Vagina (tissue), 2 donors: ENCODE results near the gene MAPRE2. TPM values are rescaled to one million over a fixed set of nuclear protein-coding genes. Genes with fewer than 3 reads are reported as not detected.

Experiments
- DNase-seq, 2 donors: peaks; one replicate each; pipeline ENCODE4 v3.0.0-alpha.2; 2017; ENCODE audit errors: extremely low spot score in 2 of 2
- H3K27ac ChIP-seq: fragments of 200-600 bp; sonication (generic); one replicate; pipeline ENCODE4 v1.5.1; 2019
- H3K27me3 ChIP-seq: fragments of 200-600 bp; sonication (generic); one replicate; pipeline ENCODE4 v1.5.1; 2019
- H3K36me3 ChIP-seq, 2 donors: fragments of 200-600 bp; sonication (generic); one replicate each; pipeline ENCODE4 v1.5.1; 2017 to 2019
- H3K4me1 ChIP-seq: fragments of 200-600 bp; sonication (generic); one replicate; pipeline ENCODE4 v1.5.1; 2019
- H3K4me3 ChIP-seq, 2 donors: fragments of 200-600 bp; sonication (generic); 1 replicate in 1 of 2; 2 replicates in 1 of 2; pipeline ENCODE4 v1.5.1; 2016 to 2019
- H3K9me3 ChIP-seq: fragments of 200-600 bp; sonication (generic); one replicate; pipeline ENCODE4 v1.5.1; 2019
- POLR2A ChIP-seq, 2 donors: fragments of 450-650 bp; IDR thresholded peaks; one replicate each; pipeline ENCODE4 v1.6.1; 2017; ENCODE audit warnings: antibody characterized with exemption in 2 of 2, mild to moderate bottlenecking in 2 of 2, moderate library complexity in 2 of 2
- POLR2AphosphoS5 ChIP-seq, 2 donors: sonication (generic); formaldehyde crosslinking; IDR thresholded peaks; one replicate each; pipeline ENCODE4 v1.9.0; 2017; ENCODE audit warnings: antibody characterized with exemption in 2 of 2, mild to moderate bottlenecking in 2 of 2, low read depth in 1 of 2; ENCODE audit not compliant: insufficient read depth in 1 of 2
- intact Hi-C: fragments of 100-400 bp; cut with DNase I; formaldehyde crosslinking; loops from one replicate; pipeline ENCODE4 v1.15.1; 2023
- total RNA-seq: library from RNA; depleted of rRNA; stranded (reverse); fragments of >200 nt; gene quantifications from one replicate; pipeline ENCODE4 v1.2.3, GENCODE V29; 2016
- TF ChIP-seq, protein P1 (sequence below), 3 experiments: fragments of 450-650 bp in 2 of 3; fragments of 200-600 bp in 1 of 3; sonication (generic) in 1 of 3; IDR thresholded peaks; one replicate each; pipeline ENCODE4 v1.5.1; 2017 to 2019; ENCODE audit warnings: antibody characterized with exemption in 3 of 3, mild to moderate bottlenecking in 2 of 3, moderate library complexity in 2 of 3

MAPRE2 gene
- total RNA-seq, 1 donor from 2014 or later = 21.4 TPM

DNA sequence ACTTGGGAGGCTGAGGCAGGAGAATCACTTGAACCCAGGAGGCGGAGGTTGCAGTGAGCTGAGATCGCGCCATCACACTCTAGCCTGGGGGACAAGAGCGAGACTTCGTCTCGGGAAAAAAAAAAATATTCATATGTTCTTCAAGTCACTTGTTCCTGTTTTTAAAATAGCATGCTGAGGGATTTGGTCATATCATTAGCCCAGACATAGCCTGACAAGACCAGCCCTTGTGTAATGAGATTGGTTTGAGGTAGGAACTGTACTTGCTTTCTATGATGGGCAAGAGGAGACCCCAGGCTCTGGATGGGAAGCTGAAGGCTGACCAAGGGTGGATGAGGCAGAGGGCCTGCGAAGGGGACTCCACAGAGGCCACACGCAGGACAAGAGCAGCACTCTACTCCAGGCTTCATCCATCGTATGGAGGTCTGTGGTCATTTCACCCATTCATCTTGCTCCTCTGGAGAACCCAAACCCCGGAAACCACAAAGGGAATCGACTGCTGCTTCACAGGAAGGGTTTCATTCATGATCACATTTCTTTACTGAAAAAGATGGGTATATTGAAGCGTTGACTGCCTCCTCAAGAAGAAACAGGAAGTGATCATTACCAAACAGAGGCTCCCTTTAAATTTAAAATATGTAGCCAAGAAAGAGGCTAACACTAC, 112.5 kb downstream of the MAPRE2 start:
- Histone ChIP-seq H3K4me3 (no peak overlapping the region), H3K27ac (no peak overlapping the region), H3K9me3 (no peaks in the 10 kb centered on the region), H3K27me3 (no peaks in the 10 kb centered on the region), H3K36me3 (no peaks in the 10 kb centered on the region), H3K4me1 (peaks cover 5% of the 10 kb centered on the region)
- intact Hi-C loops = no loop called here
- no peak for DNase-seq
- TF ChIP-seq POLR2A (IDR thresholded peaks at IDR 0.05) (no peak), POLR2AphosphoS5 (IDR thresholded peaks at IDR 0.05; ENCODE audit: insufficient read depth in 1 of 2, low read depth in 1 of 2) (no peak)
- TF ChIP-seq, protein P1, sequence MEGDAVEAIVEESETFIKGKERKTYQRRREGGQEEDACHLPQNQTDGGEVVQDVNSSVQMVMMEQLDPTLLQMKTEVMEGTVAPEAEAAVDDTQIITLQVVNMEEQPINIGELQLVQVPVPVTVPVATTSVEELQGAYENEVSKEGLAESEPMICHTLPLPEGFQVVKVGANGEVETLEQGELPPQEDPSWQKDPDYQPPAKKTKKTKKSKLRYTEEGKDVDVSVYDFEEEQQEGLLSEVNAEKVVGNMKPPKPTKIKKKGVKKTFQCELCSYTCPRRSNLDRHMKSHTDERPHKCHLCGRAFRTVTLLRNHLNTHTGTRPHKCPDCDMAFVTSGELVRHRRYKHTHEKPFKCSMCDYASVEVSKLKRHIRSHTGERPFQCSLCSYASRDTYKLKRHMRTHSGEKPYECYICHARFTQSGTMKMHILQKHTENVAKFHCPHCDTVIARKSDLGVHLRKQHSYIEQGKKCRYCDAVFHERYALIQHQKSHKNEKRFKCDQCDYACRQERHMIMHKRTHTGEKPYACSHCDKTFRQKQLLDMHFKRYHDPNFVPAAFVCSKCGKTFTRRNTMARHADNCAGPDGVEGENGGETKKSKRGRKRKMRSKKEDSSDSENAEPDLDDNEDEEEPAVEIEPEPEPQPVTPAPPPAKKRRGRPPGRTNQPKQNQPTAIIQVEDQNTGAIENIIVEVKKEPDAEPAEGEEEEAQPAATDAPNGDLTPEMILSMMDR (IDR thresholded peaks at IDR 0.05) = no peak

GRCh38 chr18:35155398-35156117, 114.3 kb downstream of the MAPRE2 start:
- DNase-seq = no peak
- Histone ChIP-seq H3K27me3 (no peaks in the 10 kb centered on the region), H3K27ac (no peak overlapping the region), H3K4me1 (peaks cover 5% of the 10 kb centered on the region), H3K9me3 (no peaks in the 10 kb centered on the region), H3K4me3 (no peak overlapping the region), H3K36me3 (no peaks in the 10 kb centered on the region)
- TF ChIP-seq POLR2AphosphoS5 (IDR thresholded peaks at IDR 0.05; ENCODE audit: insufficient read depth in 1 of 2, low read depth in 1 of 2) = no peak
- no peak for TF ChIP-seq POLR2A (IDR thresholded peaks at IDR 0.05)
- TF ChIP-seq, protein P1 (IDR thresholded peaks at IDR 0.05) = no peak
- intact Hi-C loops = no loop called here

GRCh38 chr18:35157181-35157580, 116.0 kb downstream of the MAPRE2 start:
- H3K27ac ChIP-seq = no peak overlapping the region
- TF ChIP-seq POLR2AphosphoS5 (IDR thresholded peaks at IDR 0.05; ENCODE audit: insufficient read depth in 1 of 2, low read depth in 1 of 2) (no peak), POLR2A (IDR thresholded peaks at IDR 0.05) (no peak)
- TF ChIP-seq, protein P1 (IDR thresholded peaks at IDR 0.05) = no peak
- H3K9me3 ChIP-seq = no peaks in the 10 kb centered on the region
- no peak overlapping the region for H3K4me3 ChIP-seq
- no peak for DNase-seq
- intact Hi-C loops = no loop called here
- H3K36me3 ChIP-seq = no peaks in the 10 kb centered on the region
- peaks cover 5% of the 10 kb centered on the region for H3K4me1 ChIP-seq
- H3K27me3 ChIP-seq = no peaks in the 10 kb centered on the region

- no peaks in the 10 kb centered on the region for H3K36me3 ChIP-seq
- H3K27ac ChIP-seq = no peak overlapping the region
- peaks cover 5% of the 10 kb centered on the region for H3K4me1 ChIP-seq
- TF ChIP-seq POLR2AphosphoS5 (IDR thresholded peaks at IDR 0.05; ENCODE audit: insufficient read depth in 1 of 2, low read depth in 1 of 2) (no peak), POLR2A (IDR thresholded peaks at IDR 0.05) (no peak)
- TF ChIP-seq, protein P1 (IDR thresholded peaks at IDR 0.05) = no peak
- no peaks in the 10 kb centered on the region for H3K27me3 ChIP-seq
- intact Hi-C loops = no loop called here
- DNase-seq = no peak
- no peaks in the 10 kb centered on the region for H3K9me3 ChIP-seq
- H3K4me3 ChIP-seq = no peak overlapping the region
Measured at GRCh38 chr18:35158728-35159450, 117.7 kb downstream of the MAPRE2 start.
